ENCODE data around the gene PODXL.
A peak's percentile ranks its signal among the peaks of the same experiment; 100 is the strongest.
"Not testable (repeated sequence)": the region's sequence is repeated elsewhere in the genome, so short reads cannot be mapped to it uniquely, and the experiment has no call there.

The PODXL gene

DNA sequence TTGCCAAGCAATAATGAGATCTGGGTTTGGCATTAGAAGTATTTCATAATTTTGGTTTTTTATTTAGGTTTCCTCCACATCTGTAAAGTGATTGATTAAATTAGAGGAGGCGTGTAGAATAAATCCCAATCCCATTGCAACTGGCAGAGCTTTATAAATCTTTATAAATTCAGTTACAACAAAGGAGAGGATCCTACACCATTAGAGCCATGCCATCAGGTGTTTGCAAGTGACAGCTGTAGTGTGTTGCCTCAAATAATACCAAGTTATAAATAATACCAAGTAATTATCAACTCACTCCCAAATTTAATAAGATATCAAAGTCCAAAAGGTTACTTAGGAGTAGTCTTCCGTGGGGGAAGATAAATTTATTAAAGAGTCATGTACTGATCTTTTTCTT lies 62.2 kb downstream of the PODXL start:
- DNase-seq (ENCODE audit: low read depth, low spot score), result no peak

DNA sequence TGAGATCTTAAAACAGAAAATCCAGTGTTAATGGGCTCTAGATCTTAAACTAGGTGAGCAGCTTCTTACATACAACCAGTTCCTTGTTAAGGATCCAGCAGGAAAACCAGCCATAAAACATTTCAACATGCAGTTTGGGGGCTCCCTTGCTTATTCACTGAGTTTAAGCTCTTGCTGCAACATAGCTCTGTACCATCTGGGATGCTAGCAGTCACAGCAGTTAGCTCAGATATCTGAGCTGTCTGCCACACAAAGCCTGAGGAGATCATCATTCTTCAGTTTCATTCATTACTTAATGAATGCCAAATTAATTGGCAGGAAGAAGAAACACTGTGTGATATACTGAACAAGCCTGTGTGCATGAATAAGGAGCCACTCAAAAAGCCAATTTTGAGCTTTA lies 62.8 kb downstream of the PODXL start:
- no peak for DNase-seq (ENCODE audit: low read depth, low spot score)

GRCh38 chr7:131493081-131493480 lies 63.3 kb downstream of the PODXL start:
- DNase-seq (ENCODE audit: low read depth, low spot score), result no peak

- DNase-seq (ENCODE audit: low read depth, low spot score), result no peak
Measured at GRCh38 chr7:131489881-131490280, 66.5 kb downstream of the PODXL start.

DNA sequence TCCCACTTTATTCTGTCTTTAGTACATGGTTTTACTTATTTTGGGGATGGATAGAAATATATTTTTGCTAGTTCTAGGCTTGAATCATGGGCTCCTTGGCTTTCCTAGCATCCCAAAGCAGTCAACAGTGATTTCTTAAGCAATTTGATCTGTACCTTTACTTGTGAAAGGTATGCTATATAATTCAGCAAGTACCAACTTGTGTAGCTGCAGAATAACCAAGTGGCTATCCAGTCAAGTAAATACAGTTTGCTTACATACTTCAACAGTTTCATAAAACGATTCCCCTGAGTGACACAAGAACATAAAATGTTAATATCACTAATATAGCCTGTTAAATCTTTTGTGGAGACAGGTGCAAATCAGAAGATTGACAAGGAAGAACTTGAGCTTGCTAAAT lies 67.2 kb downstream of the PODXL start:
- DNase-seq (ENCODE audit: low read depth, low spot score), result no peak

- DNase-seq (ENCODE audit: low read depth, low spot score), result no peak
Measured at GRCh38 chr7:131488361-131488760, 68.1 kb downstream of the PODXL start.

DNA sequence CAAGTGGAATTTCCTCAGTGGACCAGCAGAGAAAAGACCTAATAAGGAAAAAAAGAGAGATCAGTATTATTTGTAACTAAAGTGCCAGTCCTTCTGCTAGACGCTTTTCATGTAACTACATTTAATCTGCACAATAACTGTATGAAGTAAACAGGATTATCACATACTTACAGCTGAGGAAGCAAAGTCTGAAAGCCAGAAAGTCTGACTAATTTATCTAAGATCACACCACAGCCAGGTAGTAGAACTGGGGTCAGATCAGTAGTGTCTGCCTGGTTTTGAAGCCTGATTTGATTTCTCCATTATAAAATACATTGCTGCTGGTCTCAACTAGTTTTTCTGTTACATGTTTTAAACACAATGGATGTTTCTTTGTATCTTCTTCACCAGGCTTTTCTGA lies 69.2 kb downstream of the PODXL start:
- DNase-seq (ENCODE audit: low read depth, low spot score), result no peak

- DNase-seq (ENCODE audit: low read depth, low spot score), result no peak
Measured at GRCh38 chr7:131486346-131486745, 70.1 kb downstream of the PODXL start.

GRCh38 chr7:131483586-131483985 lies 72.8 kb downstream of the PODXL start:
- no peak for DNase-seq (ENCODE audit: low read depth, low spot score)

GRCh38 chr7:131482800-131483199 lies 73.6 kb downstream of the PODXL start:
- no peak for DNase-seq (ENCODE audit: low read depth, low spot score)

GRCh38 chr7:131480384-131481315 lies 75.8 kb downstream of the PODXL start:
- no peak for DNase-seq (ENCODE audit: low read depth, low spot score)

- no peak for DNase-seq (ENCODE audit: low read depth, low spot score)
Measured at GRCh38 chr7:131476740-131477139, 79.7 kb downstream of the PODXL start.

- DNase-seq (ENCODE audit: low read depth, low spot score), result no peak
Measured at GRCh38 chr7:131471250-131472004, 85.0 kb downstream of the PODXL start.

DNA sequence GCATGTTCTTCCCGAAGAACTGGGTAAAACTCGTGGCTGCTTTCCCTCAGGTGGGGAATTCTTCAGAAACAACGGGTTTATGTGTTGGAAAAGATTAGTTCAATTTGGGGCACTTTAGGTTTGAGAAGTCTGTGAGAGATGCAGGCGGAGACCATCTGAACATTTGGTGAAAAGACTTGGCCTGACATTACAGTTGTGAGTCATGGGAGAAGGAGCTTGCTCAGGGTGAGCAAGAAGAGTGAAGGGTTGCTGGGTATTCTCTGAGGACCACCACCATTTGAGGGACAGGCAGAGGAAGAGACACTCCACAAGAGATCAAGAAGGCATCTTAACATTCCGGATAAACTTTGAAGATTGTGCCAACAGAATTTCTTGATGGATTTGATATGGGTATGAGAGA lies 88.6 kb downstream of the PODXL start:
- DNase-seq (ENCODE audit: low read depth, low spot score), result no peak

DNA sequence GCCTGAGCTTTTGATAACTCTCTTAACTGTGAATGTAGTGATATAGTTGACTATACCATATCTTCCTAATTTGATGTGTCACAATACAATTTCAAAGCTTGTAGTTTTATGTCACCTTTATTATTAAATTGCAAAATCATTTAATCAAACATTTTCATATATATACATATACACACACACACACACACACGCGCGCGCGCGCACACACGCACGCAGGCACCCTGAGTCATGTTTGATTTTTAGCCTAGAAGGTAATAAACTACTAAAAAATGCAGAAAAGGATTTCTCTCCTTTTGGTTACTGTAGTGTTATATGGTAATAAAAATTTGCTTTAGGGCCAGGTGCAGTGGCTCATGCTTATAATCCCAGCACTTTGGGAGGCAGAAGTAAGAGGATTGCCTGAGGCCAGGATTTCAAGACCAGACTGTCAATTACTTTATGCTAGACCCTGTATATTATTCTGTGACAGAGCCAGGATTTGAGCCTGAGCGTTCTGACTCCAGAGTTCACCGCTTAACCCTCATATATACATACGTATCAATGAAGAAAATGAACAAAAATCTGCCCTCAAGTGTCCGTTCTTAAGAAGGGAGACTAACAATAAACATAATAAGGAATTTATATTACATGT lies 89.6 kb downstream of the PODXL start:
- no peak for DNase-seq (ENCODE audit: low read depth, low spot score)

DNA sequence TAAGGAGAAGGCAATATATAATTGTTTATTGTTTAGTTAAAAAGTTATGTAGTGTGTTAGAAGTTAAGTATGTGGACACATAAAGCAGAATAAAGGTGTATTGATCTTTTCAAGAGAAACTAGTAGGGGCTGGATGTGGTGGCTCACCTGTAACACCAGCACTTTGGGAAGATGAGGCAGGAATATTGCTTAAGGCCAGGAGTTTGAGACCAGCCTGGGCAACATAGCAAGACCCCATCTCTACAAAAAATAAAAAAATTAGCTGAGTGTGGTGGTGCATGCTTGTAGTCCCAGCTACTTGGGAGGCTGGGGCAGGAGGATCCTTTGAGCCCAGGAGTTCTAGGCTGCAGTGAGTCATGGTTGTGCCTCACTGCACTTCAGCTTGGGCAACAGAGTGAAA lies 93.7 kb downstream of the PODXL start:
- not testable (repeated sequence) for DNase-seq (ENCODE audit: low read depth, low spot score)

DNA sequence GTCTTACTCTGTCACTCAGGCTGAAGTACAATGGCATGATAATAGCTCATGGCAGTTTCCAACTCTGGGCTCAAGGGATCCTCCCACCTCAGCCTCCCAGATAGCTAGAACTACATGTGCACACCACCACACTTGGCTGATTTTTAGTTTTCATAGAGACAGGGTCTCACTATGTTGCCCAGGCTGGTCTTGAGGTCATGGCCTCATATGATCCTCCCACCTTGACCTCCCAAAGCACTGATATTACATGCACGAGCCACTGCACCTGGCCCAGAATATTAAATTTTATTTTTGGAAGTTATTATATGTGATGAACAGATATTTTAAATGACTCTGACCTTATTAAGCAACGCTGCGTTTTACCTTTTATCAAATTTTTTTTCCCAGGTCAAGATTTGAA lies 94.4 kb downstream of the PODXL start:
- no peak for DNase-seq (ENCODE audit: low read depth, low spot score)

GRCh38 chr7:131459256-131459655 lies 97.2 kb downstream of the PODXL start:
- peak; percentile 9 for DNase-seq (ENCODE audit: low read depth, low spot score)

GRCh38 chr7:131456338-131456737 lies 100.1 kb downstream of the PODXL start:
- no peak for DNase-seq (ENCODE audit: low read depth, low spot score)

- no peak for DNase-seq (ENCODE audit: low read depth, low spot score)
Measured at GRCh38 chr7:131455546-131455945, 100.9 kb downstream of the PODXL start.

DNA sequence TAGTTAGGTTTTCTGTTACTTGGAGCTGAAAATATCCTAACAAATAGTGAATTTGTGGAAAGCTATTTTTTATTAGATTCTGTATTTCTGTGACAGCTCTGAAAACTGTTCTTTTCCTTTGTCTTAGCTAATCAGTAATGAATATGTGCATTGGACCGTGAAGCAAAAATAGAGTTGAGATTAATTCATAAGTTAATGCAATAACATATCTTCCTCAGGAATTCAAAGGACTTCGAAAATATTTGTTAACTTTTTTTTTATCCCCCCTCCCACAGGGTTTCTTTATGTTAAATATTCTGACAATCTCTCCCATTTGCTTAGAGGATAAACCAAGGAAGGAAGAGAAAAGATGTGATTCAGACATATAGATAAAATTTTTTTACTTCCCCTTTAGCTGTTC lies 101.4 kb downstream of the PODXL start:
- no peak for DNase-seq (ENCODE audit: low read depth, low spot score)

- no peak for DNase-seq (ENCODE audit: low read depth, low spot score)
Measured at GRCh38 chr7:131454498-131454897, 101.9 kb downstream of the PODXL start.

All from ELF-1 (cell line).